GM18867 (cell line): ENCODE measurements around the gene SMARCD1.
"Not testable (repeated sequence)": the region's sequence is repeated elsewhere in the genome, so short reads cannot be mapped to it uniquely, and the experiment has no call there.

Experiments
- ATAC-seq: cut with Tn5 transposase; IDR thresholded peaks from one replicate; pipeline ENCODE4 v1.9.1; 2021; ENCODE audit warnings: mild to moderate bottlenecking, moderate library complexity; ENCODE audit not compliant: unreplicated experiment

SMARCD1 gene

DNA sequence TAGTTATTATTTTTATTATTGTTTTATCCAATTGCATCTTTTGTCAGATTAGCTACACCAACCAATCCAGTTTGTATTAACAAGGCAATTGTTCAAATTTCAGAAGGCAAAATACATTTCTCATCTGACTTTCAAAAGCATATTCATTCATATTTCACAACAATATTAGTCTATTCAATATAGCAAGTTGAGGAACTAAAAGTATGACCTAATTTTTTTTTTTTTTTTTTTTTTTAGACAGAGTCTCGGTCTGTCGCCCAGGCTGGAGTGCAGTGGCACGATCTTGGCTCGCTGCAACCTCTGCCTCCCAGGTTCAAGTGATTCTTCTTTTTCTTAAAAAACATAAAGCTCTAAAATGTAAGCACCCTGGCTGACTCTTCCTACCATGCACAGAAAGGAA, 44.1 kb downstream of the SMARCD1 start:
- no peak for ATAC-seq

DNA sequence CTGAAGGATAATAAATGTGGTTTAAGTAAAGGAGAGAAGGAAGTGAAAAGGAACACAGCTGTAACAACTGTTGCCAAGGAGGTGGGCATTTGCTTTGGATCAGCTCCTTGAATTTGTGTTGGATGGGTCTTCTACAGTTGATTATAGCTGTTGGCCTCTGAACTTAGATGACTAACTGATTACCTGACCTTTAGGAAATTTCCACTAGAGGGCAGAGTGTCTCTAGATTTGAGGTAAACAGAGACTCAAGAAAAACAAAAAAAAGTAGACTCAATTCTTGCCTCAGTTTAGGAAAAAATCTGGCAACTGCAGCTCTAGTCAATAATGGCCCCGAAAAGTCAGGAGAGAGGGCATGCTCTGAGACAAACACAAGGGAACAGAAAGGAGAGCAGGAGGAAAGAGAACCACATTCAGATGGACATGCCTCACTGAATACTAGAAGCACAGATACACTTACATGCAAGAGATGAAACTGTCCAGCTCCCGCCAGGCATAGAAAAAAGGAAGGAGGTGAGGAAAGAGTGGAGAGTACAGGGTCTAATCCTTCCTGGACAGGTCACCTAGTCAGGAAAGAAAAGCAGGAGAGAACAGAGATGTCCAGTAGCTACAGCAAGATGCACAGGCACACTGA, 47.5 kb downstream of the SMARCD1 start:
- ATAC-seq: no peak

DNA sequence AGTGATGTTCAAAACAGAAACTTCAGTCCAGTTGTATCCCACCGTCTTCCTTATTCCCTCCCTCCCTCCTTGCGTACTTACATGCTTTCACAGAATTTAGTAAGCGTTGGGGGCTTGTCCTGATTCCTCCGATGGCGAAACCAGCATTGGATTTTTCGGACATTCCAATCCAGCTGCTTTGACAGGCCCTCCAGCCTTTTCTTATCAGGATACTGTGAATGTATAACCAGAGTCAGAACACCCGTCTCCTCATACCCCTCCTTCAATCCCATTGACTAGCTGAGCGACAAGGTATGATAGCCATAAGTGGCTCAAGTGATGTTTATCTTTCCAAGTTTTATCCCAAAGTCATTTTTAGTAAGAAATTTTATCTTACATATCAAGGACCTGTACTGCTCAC, 57.9 kb downstream of the SMARCD1 start:
- no peak for ATAC-seq

DNA sequence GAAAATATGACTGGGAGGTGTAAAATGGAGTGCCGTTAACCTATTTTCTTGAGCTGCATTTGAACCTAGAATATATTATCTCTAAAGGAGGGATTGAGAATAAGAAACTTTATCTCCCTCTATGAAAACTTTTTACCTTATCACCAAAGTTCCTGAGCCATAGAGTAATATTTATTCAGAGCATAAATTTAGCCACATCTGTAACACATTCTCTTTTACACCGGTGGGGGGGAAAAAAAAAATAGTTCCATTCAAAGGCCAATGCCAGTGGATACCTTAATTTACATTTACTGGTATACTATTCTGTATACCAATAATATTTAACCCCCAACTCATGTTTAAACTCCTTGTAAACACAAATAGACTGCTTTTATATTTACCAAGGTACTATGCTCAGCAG, 60.3 kb downstream of the SMARCD1 start:
- ATAC-seq: no peak

DNA sequence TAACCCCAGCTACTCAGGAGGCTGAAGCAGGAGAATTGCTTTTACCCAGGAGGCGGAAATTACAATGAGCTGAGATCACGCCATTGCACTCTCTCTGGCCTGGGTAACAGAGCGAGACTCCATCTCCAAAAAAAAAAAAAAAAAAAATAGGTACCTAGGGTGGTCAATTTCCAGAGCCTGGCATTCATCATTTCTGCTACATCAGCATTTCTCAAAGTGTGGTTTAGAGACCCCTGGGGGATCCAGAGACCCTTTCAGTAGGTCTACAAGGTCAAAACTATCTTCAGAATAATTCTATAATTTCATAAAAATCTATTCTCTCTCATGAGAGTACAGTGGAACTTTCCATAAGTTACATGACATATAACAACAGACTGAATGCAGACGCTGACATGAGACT, 62.1 kb downstream of the SMARCD1 start:
- ATAC-seq: no peak

DNA sequence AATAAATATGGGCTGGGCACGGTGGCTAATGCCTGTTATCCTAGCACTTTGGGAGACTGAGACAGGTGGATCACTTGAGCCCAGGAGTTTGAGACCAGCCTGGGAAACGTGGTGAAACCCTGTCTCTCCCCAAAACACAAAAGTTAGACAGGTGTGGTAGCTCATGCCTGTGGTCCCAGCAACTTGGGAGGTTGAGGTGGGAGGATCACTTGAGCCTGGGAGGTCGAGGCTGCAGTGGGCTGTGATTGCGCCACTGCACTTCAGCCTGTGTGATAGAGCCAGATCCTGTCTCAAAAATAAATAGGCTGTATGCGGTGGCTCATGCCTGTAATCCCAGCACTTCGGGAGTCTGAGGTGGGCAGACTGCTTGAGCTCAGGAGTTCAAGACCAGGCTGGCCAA, 62.9 kb downstream of the SMARCD1 start:
- not testable (repeated sequence) for ATAC-seq

DNA sequence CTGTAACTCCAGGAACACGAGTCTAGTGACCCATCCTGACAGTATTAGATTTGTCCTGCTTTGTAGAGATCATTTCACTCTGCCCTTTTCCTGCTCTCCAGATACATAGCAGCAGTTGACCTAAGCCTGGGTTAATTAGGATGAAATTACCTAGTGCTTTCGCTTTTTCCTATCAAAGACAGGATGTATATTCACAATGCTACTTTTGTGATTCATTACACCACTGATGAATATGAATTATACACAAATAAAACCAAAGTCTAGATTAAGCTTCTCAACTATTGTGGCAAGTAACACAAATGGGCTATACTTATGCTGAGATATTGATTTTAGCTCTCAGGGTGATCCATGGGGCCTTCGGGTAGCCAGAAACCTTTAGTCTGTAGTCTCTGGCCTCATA, 64.2 kb downstream of the SMARCD1 start:
- ATAC-seq: no peak
